ENCODE data around the gene SPAG16.

- TF ChIP-seq CTCF (IDR thresholded peaks at IDR 0.05) (no peak), POLR2A (IDR thresholded peaks at IDR 0.05) (no peak)
These were observed 1117.3 kb downstream of the SPAG16 start for GRCh38 chr2:214401580-214401979.
